ENCODE data around the gene PTRHD1.
"Not testable (repeated sequence)": the region's sequence is repeated elsewhere in the genome, so short reads cannot be mapped to it uniquely, and the experiment has no call there.

PTRHD1 gene

DNA sequence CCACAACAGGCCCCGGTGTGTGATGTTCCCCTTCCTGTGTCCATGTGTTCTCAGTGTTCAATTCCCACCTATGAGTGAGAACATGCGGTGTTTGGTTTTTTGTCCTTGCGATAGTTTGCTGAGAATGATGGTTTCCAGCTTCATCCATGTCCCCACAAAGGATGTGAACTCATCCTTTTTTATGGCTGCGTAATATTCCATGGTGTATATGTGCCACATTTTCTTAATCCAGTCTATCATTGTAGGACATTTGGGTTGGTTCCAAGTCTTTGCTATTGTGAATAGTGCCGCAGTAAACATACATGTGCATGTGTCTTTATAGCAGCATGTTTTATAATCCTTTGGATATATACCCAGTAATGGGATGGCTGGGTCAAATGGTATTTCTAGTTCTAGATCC lies 7.3 kb upstream of the PTRHD1 start:
- not testable (repeated sequence) for H3K4me3 Mint-ChIP-seq; DNase-seq (ENCODE audit: low spot score in 2 of 2); ATAC-seq; H3K27ac Mint-ChIP-seq; H3K9me3 Mint-ChIP-seq
- H3K36me3 Mint-ChIP-seq = peaks cover 73% of the 10 kb centered on the region
- peaks cover 27% of the 10 kb centered on the region for H3K4me1 Mint-ChIP-seq

DNA sequence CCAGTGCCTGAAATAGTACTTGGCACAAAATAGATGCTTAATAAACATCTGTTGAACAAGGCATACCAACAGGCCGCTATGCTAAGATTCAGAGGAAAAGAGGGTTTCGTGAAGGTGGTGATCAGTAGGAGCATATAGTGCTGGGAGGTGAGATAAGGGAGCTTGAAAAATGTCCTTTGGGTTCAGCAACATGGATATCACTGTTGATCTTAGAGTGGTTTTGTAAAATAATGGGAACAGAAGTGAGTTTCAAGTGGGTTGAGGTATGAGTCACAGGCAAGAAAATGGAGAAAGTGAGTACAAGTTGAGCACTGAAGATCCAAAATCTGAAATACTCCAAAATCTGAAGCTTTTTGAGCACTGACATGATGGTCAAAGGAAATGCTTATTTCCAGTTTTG lies 4.5 kb upstream of the PTRHD1 start:
- Mint-ChIP-seq H3K4me3 (no peak overlapping the region), H3K27ac (no peak overlapping the region), H3K9me3 (no peaks in the 10 kb centered on the region), H3K4me1 (peaks cover 25% of the 10 kb centered on the region), H3K36me3 (peaks cover 83% of the 10 kb centered on the region)
- DNase-seq (ENCODE audit: low spot score in 2 of 2) (no peak), ATAC-seq (no peak)

DNA sequence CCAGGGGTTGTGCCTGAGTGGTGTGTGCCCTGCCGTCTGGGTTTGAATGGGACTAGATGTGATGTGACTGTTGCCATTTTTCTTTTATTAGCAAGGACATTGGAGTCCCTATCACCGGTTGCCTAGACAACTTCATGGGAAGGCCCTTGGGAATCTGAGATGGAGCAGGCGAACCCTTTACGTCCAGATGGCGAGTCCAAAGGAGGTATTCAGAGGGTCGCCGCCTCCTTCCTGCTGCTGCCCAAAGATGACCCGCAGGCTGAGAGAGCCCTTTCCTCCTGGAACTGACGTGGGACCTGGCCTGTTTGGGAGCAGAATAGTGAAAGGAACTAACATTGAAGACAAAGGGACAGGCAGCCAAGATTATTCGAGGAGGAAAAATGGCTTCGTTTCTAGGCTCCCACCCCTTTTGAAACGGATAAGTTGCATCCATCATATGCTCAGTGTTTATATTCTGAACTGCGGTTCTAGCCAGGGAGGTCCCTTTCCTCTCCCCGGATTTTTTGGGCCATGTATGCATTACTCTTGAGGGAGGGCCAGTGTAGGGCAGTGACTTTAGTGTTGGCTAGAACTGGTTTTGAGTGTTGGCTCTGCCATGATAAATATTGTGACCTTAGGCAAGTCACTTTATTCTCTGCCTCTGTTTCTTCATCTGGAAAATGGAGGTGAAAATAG lies 707 bp upstream of the PTRHD1 start:
- H3K27ac Mint-ChIP-seq = peak overlapping the region; percentile 100
- peaks cover 64% of the 10 kb centered on the region for H3K36me3 Mint-ChIP-seq
- H3K4me3 Mint-ChIP-seq = peak overlapping the region; percentile 99
- DNase-seq (ENCODE audit: low spot score in 2 of 2) (peak in 1 of 2 donors; percentile 13), ATAC-seq (no peak)
- H3K9me3 Mint-ChIP-seq = no peaks in the 10 kb centered on the region
- peaks cover 30% of the 10 kb centered on the region for H3K4me1 Mint-ChIP-seq

- no peak for ATAC-seq
- Mint-ChIP-seq H3K27ac (peak overlapping the region; percentile 100), H3K9me3 (no peaks in the 10 kb centered on the region), H3K36me3 (peaks cover 53% of the 10 kb centered on the region), H3K4me3 (peak overlapping the region; percentile 99), H3K4me1 (peaks cover 25% of the 10 kb centered on the region)
- DNase-seq (ENCODE audit: low spot score in 2 of 2) = no peak
Observed at GRCh38 chr2:24792542-24792873, 683 bp downstream of the PTRHD1 start.

- no peak overlapping the region for H3K27ac Mint-ChIP-seq
- peak in 1 of 2 donors; percentile 39 for DNase-seq (ENCODE audit: low spot score in 2 of 2)
- H3K4me3 Mint-ChIP-seq = no peak overlapping the region
- no peak for ATAC-seq
- peaks cover 44% of the 10 kb centered on the region for H3K36me3 Mint-ChIP-seq
- peaks cover 14% of the 10 kb centered on the region for H3K4me1 Mint-ChIP-seq
- H3K9me3 Mint-ChIP-seq = no peaks in the 10 kb centered on the region
Observed at GRCh38 chr2:24791452-24791851, 1.7 kb downstream of the PTRHD1 start.

DNA sequence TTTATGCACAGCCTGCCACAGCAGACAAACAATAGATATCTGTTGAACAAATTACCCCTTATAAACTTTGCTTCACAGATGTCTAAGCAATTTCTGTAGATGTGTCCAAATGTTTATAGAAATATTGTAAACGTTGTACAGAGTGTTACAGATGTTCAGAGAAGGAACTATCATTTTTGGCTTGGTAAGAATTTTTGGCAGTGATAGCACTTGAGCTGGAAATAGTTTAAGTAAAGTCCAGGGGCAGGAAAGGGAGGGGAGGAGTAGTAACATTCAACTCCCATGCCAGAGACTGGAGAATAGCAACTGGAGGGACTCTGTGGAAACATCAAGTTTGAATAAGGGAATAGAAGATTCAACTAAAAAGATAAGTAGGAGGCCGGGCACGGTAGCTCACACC lies 4.4 kb downstream of the PTRHD1 start:
- H3K9me3 Mint-ChIP-seq = no peaks in the 10 kb centered on the region
- no peak overlapping the region for H3K4me3 Mint-ChIP-seq
- DNase-seq (ENCODE audit: low spot score in 2 of 2) = no peak
- H3K27ac Mint-ChIP-seq = no peak overlapping the region
- no peak for ATAC-seq
- H3K4me1 Mint-ChIP-seq = peaks cover 12% of the 10 kb centered on the region
- H3K36me3 Mint-ChIP-seq = peaks cover 20% of the 10 kb centered on the region

DNA sequence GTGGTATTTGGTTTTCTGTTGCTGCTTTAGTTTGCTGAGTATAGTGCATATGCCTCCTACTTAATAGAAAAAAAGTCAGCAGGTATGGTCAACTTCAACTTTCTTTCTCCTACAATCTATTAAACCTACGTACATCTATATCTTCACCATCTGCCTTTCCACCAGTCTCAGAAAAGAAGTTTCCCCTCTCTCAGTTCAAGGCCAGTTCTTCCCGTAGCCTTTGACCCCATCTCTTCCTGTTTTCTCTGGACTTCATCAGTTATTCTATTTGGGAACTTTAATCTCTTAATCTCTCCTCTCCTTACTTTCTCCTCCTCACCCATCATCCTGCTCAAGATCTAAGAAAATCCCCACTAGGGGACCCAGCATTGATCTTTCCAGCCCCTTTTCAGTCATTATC lies 5.7 kb downstream of the PTRHD1 start:
- Mint-ChIP-seq H3K4me3 (no peak overlapping the region), H3K36me3 (peaks cover 8% of the 10 kb centered on the region), H3K4me1 (peaks cover 4% of the 10 kb centered on the region), H3K9me3 (no peaks in the 10 kb centered on the region), H3K27ac (no peak overlapping the region)
- ATAC-seq (no peak), DNase-seq (ENCODE audit: low spot score in 2 of 2) (no peak)

- no peaks in the 10 kb centered on the region for H3K4me1 Mint-ChIP-seq
- H3K36me3 Mint-ChIP-seq = peaks cover 6% of the 10 kb centered on the region
- H3K4me3 Mint-ChIP-seq = no peak overlapping the region
- no peak overlapping the region for H3K27ac Mint-ChIP-seq
- DNase-seq (ENCODE audit: low spot score in 2 of 2) (no peak), ATAC-seq (peak; percentile 39)
- no peaks in the 10 kb centered on the region for H3K9me3 Mint-ChIP-seq
Observed at GRCh38 chr2:24785671-24786321, 7.4 kb downstream of the PTRHD1 start.

GRCh38 chr2:24783641-24784040 lies 9.6 kb downstream of the PTRHD1 start:
- no peaks in the 10 kb centered on the region for H3K9me3 Mint-ChIP-seq

DNA sequence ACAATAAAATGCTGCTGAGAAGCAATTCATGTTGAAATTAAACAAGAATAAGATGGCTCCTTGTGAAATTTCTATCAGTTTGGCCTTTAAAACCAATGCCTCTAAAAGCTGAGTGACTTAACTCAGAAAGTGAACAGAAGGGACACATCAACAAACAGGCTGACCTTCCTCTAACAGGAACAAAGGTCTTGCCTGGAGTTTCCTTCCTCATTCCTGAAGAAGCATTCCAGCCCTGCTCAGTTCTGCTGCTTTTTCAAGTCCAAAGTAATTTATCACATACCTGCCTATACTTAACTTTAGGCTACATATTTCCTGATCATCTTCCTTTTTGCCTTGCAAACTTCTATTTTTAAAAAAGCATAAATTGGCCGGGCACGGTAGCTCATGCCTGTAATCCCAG lies 14.1 kb downstream of the PTRHD1 start:
- no peaks in the 10 kb centered on the region for H3K4me1 Mint-ChIP-seq
- no peaks in the 10 kb centered on the region for H3K9me3 Mint-ChIP-seq
- no peak overlapping the region for H3K27ac Mint-ChIP-seq
- no peak overlapping the region for H3K4me3 Mint-ChIP-seq
- DNase-seq (ENCODE audit: low spot score in 2 of 2) (no peak), ATAC-seq (no peak)
- H3K36me3 Mint-ChIP-seq = no peaks in the 10 kb centered on the region

More at GRCh38 chr2:24783641-24784040, 9.6 kb downstream of the PTRHD1 start:
- H3K4me3 Mint-ChIP-seq = no peak overlapping the region
- H3K36me3 Mint-ChIP-seq = no peaks in the 10 kb centered on the region
- ATAC-seq (no peak), DNase-seq (ENCODE audit: low spot score in 2 of 2) (no peak)
- no peaks in the 10 kb centered on the region for H3K4me1 Mint-ChIP-seq
- H3K27ac Mint-ChIP-seq = no peak overlapping the region

- no peak overlapping the region for H3K27ac Mint-ChIP-seq
- peaks cover 12% of the 10 kb centered on the region for H3K36me3 Mint-ChIP-seq
- H3K4me1 Mint-ChIP-seq = peaks cover 6% of the 10 kb centered on the region
- ATAC-seq = no peak
- H3K4me3 Mint-ChIP-seq = no peak overlapping the region
- no peaks in the 10 kb centered on the region for H3K9me3 Mint-ChIP-seq
- no peak for DNase-seq (ENCODE audit: low spot score in 2 of 2)
Observed at GRCh38 chr2:24774373-24774772, 18.8 kb downstream of the PTRHD1 start.

DNA sequence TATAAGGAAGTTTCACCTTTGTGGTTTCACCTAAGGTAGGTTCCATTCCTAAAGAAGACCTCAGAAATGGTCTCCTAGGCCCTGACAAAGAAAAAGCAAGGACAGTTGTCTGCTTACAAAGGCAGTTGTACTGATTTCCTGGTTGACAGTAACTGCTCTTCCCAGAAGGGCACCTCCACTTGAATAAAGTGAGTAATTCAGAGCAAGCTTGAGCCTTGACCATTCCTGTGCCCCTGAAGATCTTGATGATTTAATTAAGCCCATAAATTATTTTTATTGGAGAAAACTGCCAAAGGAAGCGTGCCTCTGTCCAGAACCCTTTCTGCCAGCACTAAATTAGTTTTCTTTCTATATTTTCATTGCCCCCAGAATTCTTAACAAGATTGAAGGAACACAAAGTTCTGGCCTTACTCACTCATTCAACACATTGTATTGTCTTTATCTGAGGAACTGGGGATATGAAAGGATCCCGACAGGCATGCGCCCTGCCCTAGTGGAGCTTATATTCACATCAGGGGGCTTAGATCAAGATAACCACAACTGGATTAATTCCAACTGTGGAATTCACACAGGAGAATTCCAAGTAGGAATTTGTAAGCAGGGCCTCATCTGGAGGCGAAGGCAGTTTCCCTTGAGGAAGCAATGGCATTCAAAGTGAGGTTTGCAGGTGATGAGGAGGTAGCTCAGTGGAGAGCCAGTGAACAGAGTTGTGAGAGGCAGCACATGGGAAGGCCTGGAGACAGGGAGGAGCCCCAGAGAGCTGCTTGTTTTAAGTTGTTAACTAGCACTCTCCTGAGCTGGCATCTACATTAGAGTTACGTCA lies 21.2 kb downstream of the PTRHD1 start:
- no peak for DNase-seq (ENCODE audit: low spot score in 2 of 2)
- H3K9me3 Mint-ChIP-seq = no peaks in the 10 kb centered on the region
- no peak overlapping the region for H3K27ac Mint-ChIP-seq
- peaks cover 36% of the 10 kb centered on the region for H3K36me3 Mint-ChIP-seq
- no peak overlapping the region for H3K4me3 Mint-ChIP-seq
- no peak for ATAC-seq
- H3K4me1 Mint-ChIP-seq = peaks cover 7% of the 10 kb centered on the region

DNA sequence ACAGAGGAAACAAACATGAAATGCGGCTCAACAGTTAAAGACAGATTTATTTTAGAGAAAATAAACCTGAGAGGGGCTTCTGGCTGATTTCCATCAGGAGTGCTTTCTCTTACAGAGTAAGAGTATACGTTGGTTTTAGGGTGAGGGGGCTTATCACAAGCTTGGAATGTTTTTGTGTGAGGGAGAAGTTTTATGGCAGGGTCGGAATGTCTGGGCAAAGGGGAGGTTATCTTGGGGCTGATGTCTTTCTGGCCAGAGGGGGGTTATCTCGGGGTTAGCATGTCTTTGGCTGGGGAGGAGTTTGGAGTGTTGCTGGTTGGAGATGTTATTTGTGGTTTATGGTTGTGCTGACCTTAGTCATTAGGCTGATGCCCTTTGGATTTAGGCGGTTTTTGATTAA lies 22.1 kb downstream of the PTRHD1 start:
- no peak for DNase-seq (ENCODE audit: low spot score in 2 of 2)
- ATAC-seq = no peak
- H3K36me3 Mint-ChIP-seq = peaks cover 45% of the 10 kb centered on the region
- peaks cover 16% of the 10 kb centered on the region for H3K4me1 Mint-ChIP-seq
- peak overlapping the region; percentile 12 for H3K27ac Mint-ChIP-seq
- H3K4me3 Mint-ChIP-seq = no peak overlapping the region
- H3K9me3 Mint-ChIP-seq = no peaks in the 10 kb centered on the region

DNA sequence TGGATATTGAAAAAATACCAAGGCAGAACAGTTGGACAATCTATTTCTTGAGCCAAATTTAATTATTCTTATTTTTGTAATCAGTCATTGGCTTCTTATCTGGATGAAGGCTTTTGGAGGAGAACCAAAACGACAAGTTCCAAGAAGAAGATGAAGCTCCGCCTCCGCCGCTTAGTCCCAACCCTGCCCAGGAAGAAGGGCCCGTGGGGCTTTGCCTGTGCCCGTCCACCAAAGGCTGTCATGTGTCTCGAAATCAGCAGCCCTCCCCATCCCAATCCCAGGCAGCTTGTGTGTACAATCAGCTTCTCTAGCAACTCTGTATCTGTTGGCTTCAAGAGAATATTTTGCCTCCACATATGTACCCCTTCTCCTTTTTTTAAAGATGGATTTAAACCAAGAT lies 24.6 kb downstream of the PTRHD1 start:
- DNase-seq (ENCODE audit: low spot score in 2 of 2) = no peak
- Mint-ChIP-seq H3K36me3 (peaks cover 70% of the 10 kb centered on the region), H3K4me1 (peaks cover 17% of the 10 kb centered on the region), H3K9me3 (no peaks in the 10 kb centered on the region), H3K27ac (no peak overlapping the region), H3K4me3 (no peak overlapping the region)
- no peak for ATAC-seq

- Mint-ChIP-seq H3K36me3 (peaks cover 76% of the 10 kb centered on the region), H3K4me3 (no peak overlapping the region), H3K4me1 (peaks cover 17% of the 10 kb centered on the region), H3K9me3 (no peaks in the 10 kb centered on the region), H3K27ac (no peak overlapping the region)
- DNase-seq (ENCODE audit: low spot score in 2 of 2) (no peak), ATAC-seq (no peak)
Observed at GRCh38 chr2:24768013-24768412, 25.2 kb downstream of the PTRHD1 start.

- H3K9me3 Mint-ChIP-seq = no peaks in the 10 kb centered on the region
- no peak overlapping the region for H3K4me3 Mint-ChIP-seq
- peak overlapping the region; percentile 79 for H3K27ac Mint-ChIP-seq
- DNase-seq (ENCODE audit: low spot score in 2 of 2) (no peak), ATAC-seq (peak; percentile 82)
- peaks cover 90% of the 10 kb centered on the region for H3K36me3 Mint-ChIP-seq
- peaks cover 17% of the 10 kb centered on the region for H3K4me1 Mint-ChIP-seq
Observed at GRCh38 chr2:24766609-24767008, 26.6 kb downstream of the PTRHD1 start.

Measured in stimulated activated effector memory CD8-positive, alpha-beta T cell treated with anti-CD3 and anti-CD28 coated beads, Interleukin-12 subunit alpha, Interleukin-12 subunit beta, amount 100 ng/mL, for 72 hours (primary cell).